Measurements from ENCODE around the gene VSIG1. TPM values are rescaled to one million over a fixed set of nuclear protein-coding genes. Genes with fewer than 3 reads are reported as not detected.

VSIG1 gene
- total RNA-seq, 2 donors from 2014 or later: not detected

GRCh38 chrX:108064613-108065012 lies 19.7 kb downstream of the VSIG1 start:
- no peaks in the 10 kb centered on the region for H3K36me3 ChIP-seq
- H3K27ac ChIP-seq: no peak overlapping the region
- no peak for DNase-seq (ENCODE audit: low spot score)
- H3K9me3 ChIP-seq: no peaks in the 10 kb centered on the region
- no peak for TF ChIP-seq CTCF (IDR thresholded peaks at IDR 0.05)
- no peaks in the 10 kb centered on the region for H3K27me3 ChIP-seq
- no peak overlapping the region for H3K4me3 ChIP-seq
- no peaks in the 10 kb centered on the region for H3K4me1 ChIP-seq

DNA sequence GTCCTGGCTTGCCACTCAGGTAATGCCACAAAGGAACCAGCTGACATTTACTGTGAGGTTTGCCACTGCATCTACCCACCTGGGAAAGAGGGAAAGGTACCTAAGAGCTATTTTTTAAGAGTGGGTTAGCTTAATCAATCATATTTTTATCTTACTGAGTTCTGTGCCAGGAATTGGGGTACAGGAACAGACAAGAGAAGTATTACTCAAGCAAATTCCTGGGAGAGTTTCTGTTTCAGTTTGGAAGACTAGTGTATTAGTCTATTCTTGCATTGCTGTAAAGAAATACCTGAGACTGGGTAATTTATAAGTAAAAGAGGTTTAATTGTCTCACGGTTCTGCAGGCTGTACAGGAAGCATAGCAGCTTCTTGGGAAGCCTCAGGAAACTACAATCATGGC lies 23.3 kb downstream of the VSIG1 start:
- H3K4me3 ChIP-seq: no peak overlapping the region
- no peaks in the 10 kb centered on the region for H3K4me1 ChIP-seq
- TF ChIP-seq CTCF (IDR thresholded peaks at IDR 0.05): no peak
- no peaks in the 10 kb centered on the region for H3K9me3 ChIP-seq
- no peak for DNase-seq (ENCODE audit: low spot score)
- no peaks in the 10 kb centered on the region for H3K36me3 ChIP-seq
- no peaks in the 10 kb centered on the region for H3K27me3 ChIP-seq
- H3K27ac ChIP-seq: no peak overlapping the region

- H3K36me3 ChIP-seq: no peaks in the 10 kb centered on the region
- H3K4me3 ChIP-seq: no peak overlapping the region
- no peak for TF ChIP-seq CTCF (IDR thresholded peaks at IDR 0.05)
- no peak for DNase-seq (ENCODE audit: low spot score)
- H3K9me3 ChIP-seq: no peaks in the 10 kb centered on the region
- no peak overlapping the region for H3K27ac ChIP-seq
- H3K4me1 ChIP-seq: no peaks in the 10 kb centered on the region
- no peaks in the 10 kb centered on the region for H3K27me3 ChIP-seq
These were observed 26.0 kb downstream of the VSIG1 start for GRCh38 chrX:108070891-108071290.

GRCh38 chrX:108071578-108071977 lies 26.7 kb downstream of the VSIG1 start:
- Histone ChIP-seq H3K27ac (no peak overlapping the region), H3K4me1 (no peaks in the 10 kb centered on the region), H3K4me3 (no peak overlapping the region), H3K36me3 (no peaks in the 10 kb centered on the region), H3K27me3 (no peaks in the 10 kb centered on the region), H3K9me3 (no peaks in the 10 kb centered on the region)
- DNase-seq (ENCODE audit: low spot score): no peak
- no peak for TF ChIP-seq CTCF (IDR thresholded peaks at IDR 0.05)

DNA sequence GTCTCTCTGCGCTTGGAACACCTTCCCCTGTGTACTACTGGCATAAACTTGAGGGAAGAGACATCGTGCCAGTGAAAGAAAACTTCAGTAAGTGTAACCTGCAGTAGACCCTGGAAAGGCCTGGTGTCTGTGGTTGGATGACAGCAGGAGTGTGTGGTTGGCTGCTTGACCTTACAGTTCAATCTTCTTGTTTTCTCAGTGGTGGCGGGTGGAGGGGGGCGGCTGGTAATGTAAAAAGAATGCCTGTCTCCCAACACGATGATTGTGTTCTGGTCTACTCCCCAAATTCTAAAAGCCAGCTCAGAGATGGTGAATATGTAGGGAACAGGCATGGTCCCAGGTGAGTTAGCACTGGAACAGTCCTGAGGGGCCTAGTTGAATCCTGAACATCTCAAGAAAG lies 27.9 kb downstream of the VSIG1 start:
- Histone ChIP-seq H3K27me3 (no peaks in the 10 kb centered on the region), H3K36me3 (no peaks in the 10 kb centered on the region), H3K4me3 (no peak overlapping the region), H3K27ac (no peak overlapping the region), H3K4me1 (no peaks in the 10 kb centered on the region), H3K9me3 (no peaks in the 10 kb centered on the region)
- DNase-seq (ENCODE audit: low spot score): no peak
- TF ChIP-seq CTCF (IDR thresholded peaks at IDR 0.05): no peak

- no peak for DNase-seq (ENCODE audit: low spot score)
- Histone ChIP-seq H3K27ac (no peak overlapping the region), H3K36me3 (no peaks in the 10 kb centered on the region), H3K9me3 (no peaks in the 10 kb centered on the region), H3K4me1 (no peaks in the 10 kb centered on the region), H3K27me3 (no peaks in the 10 kb centered on the region), H3K4me3 (no peak overlapping the region)
- no peak for TF ChIP-seq CTCF (IDR thresholded peaks at IDR 0.05)
These were observed 36.2 kb downstream of the VSIG1 start for GRCh38 chrX:108081110-108081509.

Measured in right atrium auricular region (tissue), 2 donors.